ENCODE data around the gene MS4A8. TPM values are rescaled to one million over a fixed set of nuclear protein-coding genes. Genes with fewer than 3 reads are reported as not detected.

Gene MS4A8
- total and polyA plus RNA-seq, 2 experiments from 2014 or later, result not detected

- Histone ChIP-seq H3F3A (ENCODE audit: insufficient read depth) (no peaks in the 10 kb centered on the region), H3K9me3 (ENCODE audit: low read depth) (no peaks in the 10 kb centered on the region), H3K27me3 (replicated peaks; ENCODE audit: insufficient read depth) (no peaks in the 10 kb centered on the region), H3K9me2 (ENCODE audit: insufficient read depth) (no peaks in the 10 kb centered on the region), H3K4me3 (no peak overlapping the region), H2AFZ (no peak overlapping the region), H3K36me3 (ENCODE audit: low read depth) (no peaks in the 10 kb centered on the region), H3K79me2 (ENCODE audit: insufficient read depth) (no peaks in the 10 kb centered on the region), H3K9ac (no peak overlapping the region), H3K27ac (no peak overlapping the region), H3K4me1 (ENCODE audit: insufficient read depth) (no peaks in the 10 kb centered on the region), H3K4me2 (ENCODE audit: unreplicated experiment) (no peak overlapping the region), H4K20me1 (ENCODE audit: insufficient read depth) (no peaks in the 10 kb centered on the region)
- 41 to 52% methylated on average over 1 of the region's 1 CpG for WGBS, 2 experiments (ENCODE audit: low coverage in 1 of 2, low lambda C conversion rate in 2 of 2, missing lambda C conversion rate in 2 of 2)
- in situ Hi-C loops (cut with MboI), result no loop called here
- TF ChIP-seq EZH2 (IDR thresholded peaks at IDR 0.05; ENCODE audit: insufficient read depth, poor library complexity, severe bottlenecking), result no peak
- DNase-seq, result no peak
Observed at GRCh38 chr11:60725592-60725991, 26.2 kb downstream of the MS4A8 start.

- Histone ChIP-seq H3K9ac (no peak overlapping the region), H3K27me3 (replicated peaks; ENCODE audit: insufficient read depth) (peaks cover 11% of the 10 kb centered on the region; the same call in 1 of the 2 replicates), H3K79me2 (ENCODE audit: insufficient read depth) (no peaks in the 10 kb centered on the region), H3K36me3 (ENCODE audit: low read depth) (no peaks in the 10 kb centered on the region), H3K9me2 (ENCODE audit: insufficient read depth) (no peaks in the 10 kb centered on the region), H3K4me1 (ENCODE audit: insufficient read depth) (no peaks in the 10 kb centered on the region), H4K20me1 (ENCODE audit: insufficient read depth) (no peaks in the 10 kb centered on the region), H3F3A (ENCODE audit: insufficient read depth) (no peaks in the 10 kb centered on the region), H3K4me2 (ENCODE audit: unreplicated experiment) (no peak overlapping the region), H3K9me3 (ENCODE audit: low read depth) (no peaks in the 10 kb centered on the region), H3K27ac (no peak overlapping the region), H2AFZ (no peak overlapping the region), H3K4me3 (no peak overlapping the region)
- in situ Hi-C loops (cut with MboI), result no loop called here
- no peak for DNase-seq
- TF ChIP-seq EZH2phosphoT487 (IDR thresholded peaks at IDR 0.05; ENCODE audit: insufficient read depth, low read depth) (no peak), EZH2 (IDR thresholded peaks at IDR 0.05; ENCODE audit: insufficient read depth, poor library complexity, severe bottlenecking) (no peak)
- WGBS, 2 experiments (ENCODE audit: low coverage in 1 of 2, low lambda C conversion rate in 2 of 2, missing lambda C conversion rate in 2 of 2), result 37 to 38% methylated on average over 8 of the region's 8 CpGs
Observed at GRCh38 chr11:60731586-60731985, 32.2 kb downstream of the MS4A8 start.

DNA sequence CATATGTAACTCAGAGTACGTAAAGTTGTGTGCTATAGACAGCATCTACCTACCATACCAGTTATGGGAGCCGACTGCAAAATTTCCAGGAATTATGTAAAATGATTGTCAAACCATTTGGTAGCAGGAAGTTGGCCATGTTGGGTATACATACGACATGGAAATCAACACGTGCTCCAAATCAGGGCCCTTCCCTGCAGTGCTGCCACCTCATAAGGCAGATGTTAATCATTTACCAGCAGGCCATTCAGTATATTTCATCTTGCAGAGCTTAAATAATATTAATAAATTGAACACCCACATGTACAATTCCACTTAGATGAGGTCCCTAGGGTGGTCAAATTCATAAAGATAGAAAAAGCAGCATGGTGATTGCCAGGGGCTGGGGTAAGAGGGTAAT, 34.9 kb downstream of the MS4A8 start:
- in situ Hi-C loops (cut with MboI), result no loop called here
- Histone ChIP-seq H3K9me2 (ENCODE audit: insufficient read depth) (no peaks in the 10 kb centered on the region), H3K9ac (no peak overlapping the region), H2AFZ (no peak overlapping the region), H3K79me2 (ENCODE audit: insufficient read depth) (no peaks in the 10 kb centered on the region), H3K4me3 (no peak overlapping the region), H3K9me3 (ENCODE audit: low read depth) (no peaks in the 10 kb centered on the region), H3K36me3 (ENCODE audit: low read depth) (no peaks in the 10 kb centered on the region), H3F3A (ENCODE audit: insufficient read depth) (no peaks in the 10 kb centered on the region), H3K27ac (no peak overlapping the region), H3K4me1 (ENCODE audit: insufficient read depth) (no peaks in the 10 kb centered on the region), H4K20me1 (ENCODE audit: insufficient read depth) (no peaks in the 10 kb centered on the region), H3K27me3 (replicated peaks; ENCODE audit: insufficient read depth) (peaks cover 14% of the 10 kb centered on the region; the same call in 1 of the 2 replicates), H3K4me2 (ENCODE audit: unreplicated experiment) (no peak overlapping the region)
- 32 to 36% methylated on average over 4 of the region's 4 CpGs for whole genome bisulfite sequencing, 2 experiments (ENCODE audit: low coverage in 1 of 2, low lambda C conversion rate in 2 of 2, missing lambda C conversion rate in 2 of 2)
- no peak for DNase-seq
- no peak for TF ChIP-seq EZH2phosphoT487 (IDR thresholded peaks at IDR 0.05; ENCODE audit: insufficient read depth, low read depth)
- no peak for TF ChIP-seq EZH2 (IDR thresholded peaks at IDR 0.05; ENCODE audit: insufficient read depth, poor library complexity, severe bottlenecking)

DNA sequence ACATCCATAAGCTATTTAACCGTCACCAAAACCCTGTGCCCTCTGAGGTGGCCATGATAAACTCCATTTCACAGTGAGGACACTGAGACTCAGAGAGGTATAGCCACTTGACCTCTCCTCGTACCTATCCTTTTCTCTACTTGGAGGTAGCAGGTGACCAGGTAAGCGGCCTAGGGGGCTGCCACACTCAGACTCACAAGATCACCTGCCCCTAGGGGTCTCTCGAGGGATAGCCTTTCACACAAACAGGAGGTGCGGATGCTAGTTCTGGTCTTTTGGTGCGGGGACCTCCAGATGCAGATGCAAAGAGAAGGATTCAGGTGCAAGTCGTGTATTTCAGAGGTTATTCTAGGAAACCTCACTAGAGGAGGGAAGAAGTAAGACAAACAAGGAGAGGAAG, 39.7 kb downstream of the MS4A8 start:
- WGBS, 2 experiments (ENCODE audit: low coverage in 1 of 2, low lambda C conversion rate in 2 of 2, missing lambda C conversion rate in 2 of 2), result 18 to 20% methylated on average over 7 of the region's 7 CpGs

GRCh38 chr11:60740573-60740972, 41.2 kb downstream of the MS4A8 start:
- no peaks in the 10 kb centered on the region for H3K9me2 ChIP-seq (ENCODE audit: insufficient read depth)
- H3F3A ChIP-seq (ENCODE audit: insufficient read depth), result no peaks in the 10 kb centered on the region
- no peak overlapping the region for H3K27ac ChIP-seq
- H3K9me3 ChIP-seq (ENCODE audit: low read depth), result no peaks in the 10 kb centered on the region
- in situ Hi-C loops (cut with MboI), result no loop called here
- H3K79me2 ChIP-seq (ENCODE audit: insufficient read depth), result no peaks in the 10 kb centered on the region
- H4K20me1 ChIP-seq (ENCODE audit: insufficient read depth), result no peaks in the 10 kb centered on the region
- no peaks in the 10 kb centered on the region for H3K36me3 ChIP-seq (ENCODE audit: low read depth)
- no peak overlapping the region for H2AFZ ChIP-seq
- no peak overlapping the region for H3K9ac ChIP-seq
- H3K4me1 ChIP-seq (ENCODE audit: insufficient read depth), result no peaks in the 10 kb centered on the region
- peaks cover 3% of the 10 kb centered on the region; the same call in 1 of the 2 replicates for H3K27me3 ChIP-seq (replicated peaks; ENCODE audit: insufficient read depth)
- no peak overlapping the region for H3K4me2 ChIP-seq (ENCODE audit: unreplicated experiment)
- TF ChIP-seq EZH2phosphoT487 (IDR thresholded peaks at IDR 0.05; ENCODE audit: insufficient read depth, low read depth) (no peak), EZH2 (IDR thresholded peaks at IDR 0.05; ENCODE audit: insufficient read depth, poor library complexity, severe bottlenecking) (no peak)
- H3K4me3 ChIP-seq, result no peak overlapping the region
- no peak for DNase-seq

More for the DNA sequence above, 39.7 kb downstream of the MS4A8 start:
- no peak for DNase-seq
- no peaks in the 10 kb centered on the region for H3K9me3 ChIP-seq (ENCODE audit: low read depth)
- H3K9ac ChIP-seq, result no peak overlapping the region
- no peak overlapping the region for H3K4me2 ChIP-seq (ENCODE audit: unreplicated experiment)
- H3K79me2 ChIP-seq (ENCODE audit: insufficient read depth), result no peaks in the 10 kb centered on the region
- peaks cover 3% of the 10 kb centered on the region; the same call in 1 of the 2 replicates for H3K27me3 ChIP-seq (replicated peaks; ENCODE audit: insufficient read depth)
- no peaks in the 10 kb centered on the region for H3K4me1 ChIP-seq (ENCODE audit: insufficient read depth)
- H3K4me3 ChIP-seq, result no peak overlapping the region
- H3F3A ChIP-seq (ENCODE audit: insufficient read depth), result no peaks in the 10 kb centered on the region
- no peak overlapping the region for H3K27ac ChIP-seq
- TF ChIP-seq EZH2phosphoT487 (IDR thresholded peaks at IDR 0.05; ENCODE audit: insufficient read depth, low read depth) (no peak), EZH2 (IDR thresholded peaks at IDR 0.05; ENCODE audit: insufficient read depth, poor library complexity, severe bottlenecking) (no peak)
- no peaks in the 10 kb centered on the region for H4K20me1 ChIP-seq (ENCODE audit: insufficient read depth)
- no peaks in the 10 kb centered on the region for H3K9me2 ChIP-seq (ENCODE audit: insufficient read depth)
- no peaks in the 10 kb centered on the region for H3K36me3 ChIP-seq (ENCODE audit: low read depth)
- H2AFZ ChIP-seq, result no peak overlapping the region
- in situ Hi-C loops (cut with MboI), result no loop called here
